DMS53 treated with DMSO at 0.1 percent for 48 hours (cell line): ENCODE data around the gene ZNF397.

ENCODE experiments used
- DNase-seq: peaks from one replicate; lab custom pipeline; 2025; ENCODE audit not compliant: unreplicated experiment; lab: John Stamatoyannopoulos, UW

The ZNF397 gene

GRCh38 chr18:35245719-35246317 is 5.0 kb downstream of the ZNF397 start:
- no peak for DNase-seq

GRCh38 chr18:35246831-35247230 is 6.0 kb downstream of the ZNF397 start:
- DNase-seq = no peak

- no peak for DNase-seq
Observed at GRCh38 chr18:35247412-35248249, 6.8 kb downstream of the ZNF397 start.

- DNase-seq = no peak
Observed at GRCh38 chr18:35248429-35248828, 7.6 kb downstream of the ZNF397 start.

- no peak for DNase-seq
Observed at GRCh38 chr18:35252466-35252865, 11.6 kb downstream of the ZNF397 start.

GRCh38 chr18:35253655-35254287 is 12.9 kb downstream of the ZNF397 start:
- DNase-seq = no peak

- no peak for DNase-seq
Observed at GRCh38 chr18:35256947-35257346, 16.1 kb downstream of the ZNF397 start.

GRCh38 chr18:35264409-35264808 is 23.6 kb downstream of the ZNF397 start:
- no peak for DNase-seq

- no peak for DNase-seq
Observed at GRCh38 chr18:35267161-35267651, 26.4 kb downstream of the ZNF397 start.

- no peak for DNase-seq
Observed at GRCh38 chr18:35267809-35268208, 27.0 kb downstream of the ZNF397 start.

GRCh38 chr18:35268821-35269220 is 28.0 kb downstream of the ZNF397 start:
- no peak for DNase-seq

- DNase-seq = no peak
Observed at GRCh38 chr18:35271656-35272055, 30.8 kb downstream of the ZNF397 start.

- no peak for DNase-seq
Observed at GRCh38 chr18:35276267-35276666, 35.4 kb downstream of the ZNF397 start.

GRCh38 chr18:35277633-35278032 is 36.8 kb downstream of the ZNF397 start:
- DNase-seq = no peak

GRCh38 chr18:35278085-35278484 is 37.3 kb downstream of the ZNF397 start:
- no peak for DNase-seq

GRCh38 chr18:35278969-35279368 is 38.1 kb downstream of the ZNF397 start:
- no peak for DNase-seq

GRCh38 chr18:35282353-35282752 is 41.5 kb downstream of the ZNF397 start:
- DNase-seq = no peak

- DNase-seq = no peak
Observed at GRCh38 chr18:35283923-35284794, 43.3 kb downstream of the ZNF397 start.

GRCh38 chr18:35284841-35285240 is 44.0 kb downstream of the ZNF397 start:
- DNase-seq = no peak

- DNase-seq = no peak
Observed at GRCh38 chr18:35289293-35289692, 48.5 kb downstream of the ZNF397 start.

- no peak for DNase-seq
Observed at GRCh38 chr18:35289727-35290093, 48.9 kb downstream of the ZNF397 start.
